IPS-15b (cell line): Measurements from ENCODE around the gene NPR1.
"Not testable (repeated sequence)": the region's sequence is repeated elsewhere in the genome, so short reads cannot be mapped to it uniquely, and the experiment has no call there.

Experiments
- H3K27me3 ChIP-seq: one replicate; pipeline ENCODE4 v1.6.1; 2013; ENCODE audit warnings: low read length; ENCODE audit not compliant: control insufficient read depth, insufficient read depth
- H3K36me3 ChIP-seq: one replicate; pipeline ENCODE4 v1.6.1; 2013; ENCODE audit warnings: low read length; ENCODE audit not compliant: control insufficient read depth, insufficient read depth
- H3K4me1 ChIP-seq: one replicate; pipeline ENCODE4 v1.6.1; 2013; ENCODE audit warnings: mild to moderate bottlenecking, low read length; ENCODE audit not compliant: control insufficient read depth, insufficient read depth
- H3K4me3 ChIP-seq: one replicate; pipeline ENCODE4 v1.5.1; 2013; ENCODE audit warnings: low read depth, low read length
- H3K9ac ChIP-seq: one replicate; pipeline ENCODE4 v1.6.1; 2013; ENCODE audit warnings: low read depth, mild to moderate bottlenecking, low read length
- H3K9me3 ChIP-seq: one replicate; pipeline ENCODE4 v1.6.1; 2013; ENCODE audit warnings: mild to moderate bottlenecking, low read length; ENCODE audit not compliant: control insufficient read depth, insufficient read depth

The NPR1 gene

DNA sequence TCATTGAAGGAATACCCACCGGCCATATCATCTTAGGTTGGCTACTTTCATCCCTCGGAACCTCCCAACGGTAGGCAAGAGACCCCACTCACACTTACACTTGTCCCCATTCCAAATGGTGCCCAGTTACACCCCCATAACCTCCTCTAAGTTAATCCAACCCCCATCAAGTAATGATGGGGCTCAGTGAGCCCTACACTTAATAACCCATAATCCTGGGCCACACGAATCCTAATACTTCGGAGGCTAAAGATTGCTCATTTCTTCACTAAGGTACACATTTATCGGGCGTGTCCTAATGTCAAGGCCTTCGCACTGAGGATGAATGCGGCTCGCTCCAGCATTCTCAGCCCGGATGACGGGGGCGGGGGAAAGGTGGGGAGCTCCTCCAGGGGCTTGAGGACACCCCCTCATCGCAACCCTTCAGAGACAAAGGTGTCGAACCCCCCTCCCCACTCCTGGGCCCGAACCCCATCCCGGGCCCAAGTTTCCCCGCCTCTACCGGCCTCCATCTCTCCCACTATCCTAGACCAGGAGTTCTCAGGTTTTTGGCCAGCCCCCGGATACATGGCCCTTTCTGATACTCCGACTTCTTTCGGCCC, 8.1 kb upstream of the NPR1 start:
- Histone ChIP-seq H3K9me3 (no peaks in the 10 kb centered on the region), H3K9ac (peak overlapping the region; percentile 99), H3K4me1 (no peaks in the 10 kb centered on the region), H3K27me3 (no peaks in the 10 kb centered on the region), H3K36me3 (peaks cover 35% of the 10 kb centered on the region), H3K4me3 (peak overlapping the region; percentile 98)

GRCh38 chr1:153670859-153671627, 7.4 kb upstream of the NPR1 start, which contains the start of gene ILF2:
Gene ILF2, minus strand, starts transcription at chr1:153670993. Its CDS starts 71 bp downstream, at chr1:153670922.
- no peaks in the 10 kb centered on the region for H3K9me3 ChIP-seq
- H3K27me3 ChIP-seq = no peaks in the 10 kb centered on the region
- H3K4me3 ChIP-seq = peak within 1 kb of the TSS; percentile 98
- H3K36me3 ChIP-seq = peaks cover 32% of the 10 kb centered on the region
- H3K4me1 ChIP-seq = no peaks in the 10 kb centered on the region
- H3K9ac ChIP-seq = peak within 1 kb of the TSS; percentile 99

GRCh38 chr1:153671628-153672353, 6.7 kb upstream of the NPR1 start:
- not testable (repeated sequence) for H3K9me3 ChIP-seq, H3K27me3 ChIP-seq, H3K4me1 ChIP-seq
- Histone ChIP-seq H3K9ac (peak overlapping the region; percentile 70), H3K4me3 (peak overlapping the region; percentile 70), H3K36me3 (peaks cover 24% of the 10 kb centered on the region)

- Histone ChIP-seq H3K4me1 (no peaks in the 10 kb centered on the region), H3K4me3 (no peak overlapping the region), H3K27me3 (peaks cover 8% of the 10 kb centered on the region), H3K36me3 (peaks cover 8% of the 10 kb centered on the region), H3K9ac (no peak overlapping the region), H3K9me3 (no peaks in the 10 kb centered on the region)
Observed at GRCh38 chr1:153673511-153673910, 5.0 kb upstream of the NPR1 start.

- Histone ChIP-seq H3K9ac (no peak overlapping the region), H3K4me1 (peaks cover 3% of the 10 kb centered on the region), H3K9me3 (no peaks in the 10 kb centered on the region), H3K36me3 (no peaks in the 10 kb centered on the region), H3K4me3 (peak overlapping the region; percentile 87), H3K27me3 (peaks cover 31% of the 10 kb centered on the region)
Observed at GRCh38 chr1:153677718-153678518, 570 bp upstream of the NPR1 start.

DNA sequence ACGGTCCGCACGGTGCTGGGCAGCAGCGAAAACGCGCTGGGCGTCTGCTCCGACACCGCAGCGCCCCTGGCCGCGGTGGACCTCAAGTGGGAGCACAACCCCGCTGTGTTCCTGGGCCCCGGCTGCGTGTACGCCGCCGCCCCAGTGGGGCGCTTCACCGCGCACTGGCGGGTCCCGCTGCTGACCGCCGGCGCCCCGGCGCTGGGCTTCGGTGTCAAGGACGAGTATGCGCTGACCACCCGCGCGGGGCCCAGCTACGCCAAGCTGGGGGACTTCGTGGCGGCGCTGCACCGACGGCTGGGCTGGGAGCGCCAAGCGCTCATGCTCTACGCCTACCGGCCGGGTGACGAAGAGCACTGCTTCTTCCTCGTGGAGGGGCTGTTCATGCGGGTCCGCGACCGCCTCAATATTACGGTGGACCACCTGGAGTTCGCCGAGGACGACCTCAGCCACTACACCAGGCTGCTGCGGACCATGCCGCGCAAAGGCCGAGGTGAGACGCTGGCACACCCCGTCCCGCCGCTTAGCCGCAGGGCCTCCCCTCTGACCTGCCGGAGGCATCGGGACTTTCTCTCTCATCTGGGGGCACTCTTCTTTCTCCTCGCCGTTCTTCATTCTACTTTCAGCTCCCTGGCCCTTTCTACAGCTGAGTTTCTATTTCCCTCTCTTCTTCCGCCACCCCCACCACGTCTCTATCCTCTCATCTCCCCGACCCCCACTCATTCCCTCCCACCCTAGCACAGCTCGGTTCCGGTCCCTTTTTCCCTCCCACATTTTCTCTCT, 1.0 kb downstream of the NPR1 start:
- Histone ChIP-seq H3K4me3 (peak overlapping the region; percentile 87), H3K4me1 (peaks cover 3% of the 10 kb centered on the region), H3K36me3 (no peaks in the 10 kb centered on the region), H3K9me3 (no peaks in the 10 kb centered on the region), H3K9ac (peak overlapping the region; percentile 16), H3K27me3 (peaks cover 31% of the 10 kb centered on the region)

GRCh38 chr1:153680120-153680403, 1.6 kb downstream of the NPR1 start:
- no peak overlapping the region for H3K9ac ChIP-seq
- H3K4me1 ChIP-seq = peaks cover 3% of the 10 kb centered on the region
- no peaks in the 10 kb centered on the region for H3K36me3 ChIP-seq
- peak overlapping the region; percentile 87 for H3K4me3 ChIP-seq
- no peaks in the 10 kb centered on the region for H3K9me3 ChIP-seq
- peaks cover 31% of the 10 kb centered on the region for H3K27me3 ChIP-seq

- Histone ChIP-seq H3K4me1 (peaks cover 3% of the 10 kb centered on the region), H3K9me3 (no peaks in the 10 kb centered on the region), H3K9ac (no peak overlapping the region), H3K27me3 (peaks cover 31% of the 10 kb centered on the region), H3K4me3 (no peak overlapping the region), H3K36me3 (no peaks in the 10 kb centered on the region)
Observed at GRCh38 chr1:153682730-153683129, 4.2 kb downstream of the NPR1 start.

GRCh38 chr1:153683854-153684253, 5.4 kb downstream of the NPR1 start:
- Histone ChIP-seq H3K9ac (no peak overlapping the region), H3K27me3 (peaks cover 22% of the 10 kb centered on the region), H3K4me3 (no peak overlapping the region), H3K4me1 (peaks cover 3% of the 10 kb centered on the region), H3K9me3 (no peaks in the 10 kb centered on the region), H3K36me3 (no peaks in the 10 kb centered on the region)

DNA sequence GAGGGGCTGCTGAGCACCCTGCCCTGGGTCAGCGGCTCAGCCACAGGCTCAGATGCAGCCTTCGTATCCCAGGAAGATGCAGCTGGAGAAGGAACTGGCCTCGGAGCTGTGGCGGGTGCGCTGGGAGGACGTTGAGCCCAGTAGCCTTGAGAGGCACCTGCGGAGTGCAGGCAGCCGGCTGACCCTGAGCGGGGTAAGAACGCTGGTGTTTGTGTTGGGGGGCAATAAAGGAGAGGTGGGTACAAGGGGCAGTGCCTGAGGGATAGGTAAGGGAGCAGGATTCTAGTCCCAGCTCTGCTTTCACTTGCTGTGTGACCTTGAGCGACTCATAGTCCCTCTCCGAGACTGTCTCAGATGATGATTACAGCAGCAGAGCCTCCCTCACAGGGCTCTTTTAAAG, 6.4 kb downstream of the NPR1 start:
- Histone ChIP-seq H3K9me3 (no peaks in the 10 kb centered on the region), H3K27me3 (peaks cover 15% of the 10 kb centered on the region), H3K4me1 (peaks cover 3% of the 10 kb centered on the region), H3K36me3 (no peaks in the 10 kb centered on the region), H3K9ac (no peak overlapping the region), H3K4me3 (no peak overlapping the region)
